Fibroblast of lung (primary cell): ENCODE data around the gene ADNP2.

Experiments
- CTCF ChIP-seq, 2 donors: IDR thresholded peaks in 1 of 2; conservative IDR thresholded peaks in 1 of 2; 1 replicate in 1 of 2; 2 replicates in 1 of 2; pipeline ENCODE4 v1.5.1; 2011 to 2012; ENCODE audit warnings: low read length in 2 of 2, control low read depth in 1 of 2, inconsistent platforms in 1 of 2, low read depth in 1 of 2, mild to moderate bottlenecking in 1 of 2
- EZH2 ChIP-seq: IDR thresholded peaks from 2 replicates; pipeline ENCODE4 v1.5.1; 2012; ENCODE audit warnings: low read length, control low read depth, mild to moderate bottlenecking; ENCODE audit errors: missing control alignments

GRCh38 chr18:80145196-80145804, 36.2 kb downstream of the ADNP2 start:
- TF ChIP-seq CTCF (conservative IDR thresholded peaks at IDR 0.05 in 1 of 2, IDR thresholded peaks at IDR 0.05 in 1 of 2; ENCODE audit: low read depth in 1 of 2, low read length in 2 of 2) (no peak), EZH2 (no peak)
